Naive thymus-derived CD4-positive, alpha-beta T cell (primary cell): ENCODE data around the gene SEZ6. TPM values are rescaled to one million over a fixed set of nuclear protein-coding genes. Genes with fewer than 3 reads are reported as not detected.

Experiments used
- ATAC-seq: fragments of 150-1000 bp; cut with Tn5 transposase; 2 replicates; pipeline ENCODE4 v1.10.0; 2021; ENCODE audit warnings: mild to moderate bottlenecking, moderate library complexity
- CTCF ChIA-PET: fragments of 350-600 bp; sonication (Branson Sonifier 250); formaldehyde crosslinking; loops from one replicate; lab custom pipeline; 2021; ENCODE audit warnings: antibody characterized with exemption; lab: Charles Lee
- POLR2A ChIA-PET: fragments of 350-600 bp; sonication (Branson Sonifier 250); formaldehyde crosslinking; loops from one replicate; lab custom pipeline; 2021; ENCODE audit warnings: antibody characterized with exemption, inconsistent platforms; lab: Charles Lee
- DNase-seq, 9 donors: peaks; one replicate each; pipeline versions ENCODE4 v3.0.0 to v3.0.0-alpha.2; 2020 to 2022; ENCODE audit warnings: mixed read lengths in 1 of 9
- H3K27ac ChIP-seq: one replicate; pipeline ENCODE4 v1.7.0; 2013; ENCODE audit warnings: mild to moderate bottlenecking, low read depth, low read length, moderate library complexity
- H3K27me3 ChIP-seq, 2 donors: one replicate each; pipeline ENCODE4 v1.7.0; 2013; ENCODE audit warnings: low read length in 2 of 2, mild to moderate bottlenecking in 2 of 2, moderate library complexity in 2 of 2; ENCODE audit not compliant: control insufficient read depth in 2 of 2, insufficient read depth in 2 of 2
- H3K36me3 ChIP-seq, 3 experiments: 1 replicate in 2 of 3; 2 replicates in 1 of 3; pipeline ENCODE4 v1.7.0; 2013; ENCODE audit warnings: low read length in 3 of 3, mild to moderate bottlenecking in 3 of 3, moderate library complexity in 1 of 3; ENCODE audit not compliant: insufficient read depth in 3 of 3, control insufficient read depth in 2 of 3
- H3K4me1 ChIP-seq, 2 donors: one replicate each; pipeline ENCODE4 v1.7.0; 2013; ENCODE audit warnings: low read length in 2 of 2, mild to moderate bottlenecking in 2 of 2, moderate library complexity in 1 of 2; ENCODE audit not compliant: control insufficient read depth in 2 of 2, insufficient read depth in 2 of 2
- H3K4me3 ChIP-seq: 2 replicates; pipeline ENCODE4 v1.7.0; 2013; ENCODE audit warnings: mild to moderate bottlenecking, low read length
- H3K9me3 ChIP-seq, 3 experiments: 1 replicate in 2 of 3; 2 replicates in 1 of 3; pipeline ENCODE4 v1.7.0; 2013; ENCODE audit warnings: low read length in 3 of 3; ENCODE audit not compliant: control insufficient read depth in 2 of 3
- H3K27ac Mint-ChIP-seq, 9 donors: one replicate each; pipeline ENCODE4 v1.8.0; 2020 to 2022; ENCODE audit warnings: mixed read lengths in 9 of 9, mild to moderate bottlenecking in 8 of 9, moderate library complexity in 5 of 9, inconsistent platforms in 2 of 9
- H3K27me3 Mint-ChIP-seq, 5 donors: one replicate each; pipeline ENCODE4 v1.8.0; 2021 to 2022; ENCODE audit warnings: mixed read lengths in 5 of 5, mild to moderate bottlenecking in 1 of 5
- H3K36me3 Mint-ChIP-seq, 5 donors: one replicate each; pipeline ENCODE4 v1.8.0; 2020 to 2022; ENCODE audit warnings: mixed read lengths in 5 of 5, mild to moderate bottlenecking in 3 of 5, inconsistent platforms in 1 of 5
- H3K4me1 Mint-ChIP-seq, 7 donors: one replicate each; pipeline ENCODE4 v1.8.0; 2020 to 2022; ENCODE audit warnings: mixed read lengths in 7 of 7, mild to moderate bottlenecking in 3 of 7, inconsistent platforms in 1 of 7
- H3K4me3 Mint-ChIP-seq, 10 donors: one replicate each; pipeline ENCODE4 v1.8.0; 2020 to 2022; ENCODE audit warnings: mild to moderate bottlenecking in 10 of 10, mixed read lengths in 10 of 10, moderate library complexity in 6 of 10, inconsistent platforms in 2 of 10
- H3K9me3 Mint-ChIP-seq, 11 donors: one replicate each; pipeline ENCODE4 v1.8.0; 2020 to 2022; ENCODE audit warnings: mixed read lengths in 11 of 11, mild to moderate bottlenecking in 4 of 11, inconsistent platforms in 1 of 11, moderate library complexity in 1 of 11
- intact Hi-C, 2 donors: fragments of 100-400 bp; cut with micrococcal nuclease; formaldehyde crosslinking; loops; one replicate each; pipeline ENCODE4 v1.15.1; 2023
- polyA plus RNA-seq, 2 donors: library from polyadenylated mRNA; unstranded; fragments of 300-500 nt; fragmentation: Illumina TruSeq; gene quantifications; one replicate each; pipeline ENCODE4 v1.2.3, GENCODE V29; 2021
- total RNA-seq, 6 experiments: library from RNA in 5 of 6; stranded (reverse) in 5 of 6; gene quantifications; 1 replicate in 5 of 6; 2 replicates in 1 of 6; pipeline ENCODE4 v1.2.3 and lab custom pipeline; 2021 to 2026

Gene SEZ6
- total and polyA plus RNA-seq, 7 experiments from 2014 or later: 0.40 to 2.0 (median 0.64) TPM; not detected in 3

- no peak for ATAC-seq
Observed at GRCh38 chr17:28954886-28955285, 50.9 kb downstream of the SEZ6 start.

GRCh38 chr17:28953444-28954118 is 52.3 kb downstream of the SEZ6 start:
- H3K4me1 Mint-ChIP-seq: peaks cover 0 to 11% (median 2%) of the 10 kb centered on the region in 7 donors
- Histone ChIP-seq H3K9me3 (no peaks in the 10 kb centered on the region), H3K27ac (peak overlapping the region; percentile 65), H3K4me3 (no peak overlapping the region), H3K4me1 (peaks cover 11 to 13% of the 10 kb centered on the region in 2 donors), H3K36me3 (peaks cover 0 to 23% (median 0%) of the 10 kb centered on the region in 3 experiments), H3K27me3 (no peaks in the 10 kb centered on the region)
- POLR2A ChIA-PET: interaction anchor here (0.9 to 12.3 kb wide), 10 partner anchors 11 to 341 kb away, joined by 3 to 183 read pairs (median 45); partner anchors contain the start of genes DHRS13, FLOT2, NEK8 and NUFIP2
- peak overlapping the region in 2 of 10 donors; percentile 29 to 38 for H3K4me3 Mint-ChIP-seq
- intact Hi-C loops: loop anchor here (1.0 to 5.0 kb wide), 9 partner anchors 36 to 911 kb away; partner anchors contain the start of genes ABHD15 (in 2 of the 2), TP53I13 (in 2 of the 2), BLTP2 (in 1 of the 2) and NLK (in 1 of the 2)
- CTCF ChIA-PET: interaction anchor here (0.6 to 5.2 kb wide), 13 partner anchors 10 to 313 kb away, joined by 3 to 36 read pairs (median 4); partner anchors contain the start of genes DHRS13 and TLCD1
- DNase-seq (peak in 7 of 9 donors; percentile 29 to 44 (median 38)), ATAC-seq (no peak)
- H3K9me3 Mint-ChIP-seq: no peaks in the 10 kb centered on the region
- H3K36me3 Mint-ChIP-seq: peaks cover 0 to 2% (median 0%) of the 10 kb centered on the region in 5 donors
- H3K27ac Mint-ChIP-seq: peak overlapping the region in 2 of 9 donors; percentile 71 to 75
- peaks cover 0 to 4% (median 0%) of the 10 kb centered on the region in 5 donors for H3K27me3 Mint-ChIP-seq

More at GRCh38 chr17:28954886-28955285, 50.9 kb downstream of the SEZ6 start:
- no peaks in the 10 kb centered on the region for H3K36me3 Mint-ChIP-seq
- ChIA-PET POLR2A (interaction anchor here (0.7 kb wide), 1 partner anchor 162 kb away, joined by 5 read pairs; no protein-coding TSS in a partner anchor), CTCF (interaction anchor here (1.0 kb wide), 1 partner anchor 190 kb away, joined by 3 read pairs; no protein-coding TSS in a partner anchor)
- Histone ChIP-seq H3K4me3 (no peak overlapping the region), H3K27ac (no peak overlapping the region), H3K27me3 (no peaks in the 10 kb centered on the region), H3K9me3 (no peaks in the 10 kb centered on the region), H3K36me3 (peaks cover 0 to 13% (median 0%) of the 10 kb centered on the region in 3 experiments), H3K4me1 (peaks cover 11% of the 10 kb centered on the region in 2 donors)
- DNase-seq: no peak
- no peaks in the 10 kb centered on the region for H3K9me3 Mint-ChIP-seq
- no peak overlapping the region for H3K4me3 Mint-ChIP-seq
- peaks cover 0 to 7% (median 0%) of the 10 kb centered on the region in 7 donors for H3K4me1 Mint-ChIP-seq
- H3K27ac Mint-ChIP-seq: peak overlapping the region in 1 of 9 donors; percentile 25
- intact Hi-C loops: loop anchor here (5.0 kb wide), 5 partner anchors 38 to 913 kb away; partner anchors contain the start of genes ABHD15 (in 2 of the 2), TP53I13 (in 2 of the 2), BLTP2 (in 1 of the 2) and NLK (in 1 of the 2)
- peaks cover 0 to 4% (median 0%) of the 10 kb centered on the region in 5 donors for H3K27me3 Mint-ChIP-seq

DNA sequence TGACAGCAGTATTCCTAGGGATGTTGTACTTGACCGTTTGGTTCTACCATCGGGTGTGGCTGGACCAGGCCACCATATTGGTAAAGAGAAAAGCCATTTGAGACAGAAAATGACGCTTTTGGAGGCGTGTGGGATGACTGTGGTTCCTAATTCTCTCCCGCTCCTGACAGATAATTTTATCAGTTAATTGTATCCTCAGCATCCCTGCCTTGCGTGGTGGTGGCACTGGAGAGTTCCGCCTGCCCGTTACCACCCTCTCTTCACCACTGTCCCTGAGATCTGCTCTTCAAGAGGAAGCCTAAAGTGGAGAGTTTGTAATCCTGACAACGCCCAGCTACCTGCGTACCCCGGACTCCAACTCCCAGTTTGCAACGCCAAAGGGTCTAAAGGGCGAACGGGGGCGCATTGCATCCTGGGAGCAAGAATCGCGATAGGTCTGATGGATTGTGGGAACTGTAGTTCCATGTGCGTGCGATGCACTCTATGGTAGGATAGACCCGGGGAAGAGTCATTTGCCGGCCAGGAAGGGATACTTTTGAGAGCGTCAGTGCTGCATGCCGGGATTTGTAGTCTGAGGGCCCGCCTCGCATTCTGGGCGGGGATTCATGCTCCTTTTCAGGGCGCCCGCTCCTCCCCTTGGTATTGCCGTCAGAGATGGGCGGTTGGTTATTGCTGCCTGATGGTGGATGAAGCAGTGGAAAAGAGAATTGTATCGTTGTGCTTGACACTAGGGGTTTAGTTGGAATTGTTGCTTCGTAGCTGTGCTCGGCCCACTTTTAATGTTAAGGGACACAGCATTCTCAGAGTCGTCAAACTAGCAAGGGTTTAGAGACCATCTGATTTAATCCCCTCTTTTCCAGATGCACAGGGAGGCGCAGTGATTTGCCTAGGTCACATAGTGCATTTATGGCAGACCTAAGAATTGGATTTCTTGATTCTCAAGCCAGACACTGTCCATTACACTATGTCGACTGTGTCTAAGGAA is 53.5 kb downstream of the SEZ6 start:
- ATAC-seq (peak; percentile 82), DNase-seq (peak; percentile 79 to 99 (median 96))
- H3K36me3 Mint-ChIP-seq: peaks cover 0 to 10% (median 0%) of the 10 kb centered on the region in 5 donors
- H3K27me3 Mint-ChIP-seq: peaks cover 0 to 4% (median 0%) of the 10 kb centered on the region in 5 donors
- Histone ChIP-seq H3K27me3 (no peaks in the 10 kb centered on the region), H3K4me1 (peaks cover 19 to 26% of the 10 kb centered on the region in 2 donors), H3K36me3 (peaks cover 0 to 23% (median 0%) of the 10 kb centered on the region in 3 experiments), H3K4me3 (peak overlapping the region; percentile 84), H3K9me3 (no peaks in the 10 kb centered on the region), H3K27ac (peak overlapping the region; percentile 81)
- ChIA-PET POLR2A (interaction anchor here (0.5 to 12.3 kb wide), 41 partner anchors 12 to 663 kb away, joined by 3 to 183 read pairs (median 4); partner anchors contain the start of genes BLTP2, DHRS13, ERAL1 and FLOT2), CTCF (interaction anchor here (0.6 to 5.2 kb wide), 14 partner anchors 12 to 342 kb away, joined by 3 to 36 read pairs (median 4); partner anchors contain the start of genes MYO18A, NUFIP2, RPL23A and TLCD1)
- no peak overlapping the region for H3K4me3 Mint-ChIP-seq
- intact Hi-C loops: loop anchor here (1.0 to 5.0 kb wide), 23 partner anchors 26 to 910 kb away; partner anchors contain the start of genes ABHD15 (in 2 of the 2), BLTP2 (in 2 of the 2), DHRS13 (in 2 of the 2) and NEK8 (in 2 of the 2)
- no peak overlapping the region for H3K27ac Mint-ChIP-seq
- no peaks in the 10 kb centered on the region for H3K9me3 Mint-ChIP-seq
- H3K4me1 Mint-ChIP-seq: peaks cover 12 to 24% (median 14%) of the 10 kb centered on the region in 7 donors

GRCh38 chr17:28951428-28951990 is 54.3 kb downstream of the SEZ6 start, which contains the start of gene PHF12:
Gene PHF12, minus strand, starts transcription at chr17:28951518. Its CDS starts 558 bp downstream, at chr17:28950960.
- intact Hi-C loops: loop anchor here (1.0 to 5.0 kb wide), 9 partner anchors 25 to 909 kb away; partner anchors contain the start of genes ABHD15 (in 2 of the 2), DHRS13 (in 2 of the 2), TP53I13 (in 2 of the 2) and ALDOC (in 1 of the 2)
- Histone ChIP-seq H3K27ac (peak within 1 kb of the TSS; percentile 89), H3K36me3 (peaks cover 0 to 23% (median 0%) of the 10 kb centered on the region in 3 experiments), H3K4me3 (peak within 1 kb of the TSS; percentile 85), H3K27me3 (no peaks in the 10 kb centered on the region), H3K9me3 (no peaks in the 10 kb centered on the region), H3K4me1 (peaks cover 24 to 34% of the 10 kb centered on the region in 2 donors)
- Mint-ChIP-seq H3K36me3 (peaks cover 0 to 12% (median 0%) of the 10 kb centered on the region in 5 donors), H3K4me3 (peak within 1 kb of the TSS in 9 of 10 donors; percentile 94 to 97 (median 96)), H3K4me1 (peaks cover 17 to 26% (median 20%) of the 10 kb centered on the region in 7 donors), H3K27me3 (peaks cover 0 to 4% (median 0%) of the 10 kb centered on the region in 5 donors), H3K9me3 (no peaks in the 10 kb centered on the region), H3K27ac (peak within 1 kb of the TSS; percentile 88 to 98 (median 96))
- ChIA-PET CTCF (interaction anchor here (0.6 to 5.2 kb wide), 8 partner anchors 14 to 232 kb away, joined by 3 to 36 read pairs (median 4); partner anchors contain the start of genes MYO18A and RPL23A), POLR2A (interaction anchor here (0.5 to 12.3 kb wide), 42 partner anchors 13 to 718 kb away, joined by 3 to 183 read pairs (median 4); partner anchors contain the start of genes ALDOC, BLTP2, DHRS13 and ERAL1)
- peak; percentile 74 for ATAC-seq
- peak; percentile 97 to 100 (median 100) for DNase-seq
